Lung (tissue), 12 donors: ENCODE results near the gene LZIC. TPM values are rescaled to one million over a fixed set of nuclear protein-coding genes. Genes with fewer than 3 reads are reported as not detected.

Experiments used
- ATAC-seq: fragments of 200-7000 bp; cut with Tn5 transposase; one replicate; pipeline ENCODE4 v1.9.1; 2020; ENCODE audit warnings: moderate number of reproducible peaks; ENCODE audit not compliant: insufficient read depth, low FRiP score
- DNase-seq, 3 donors: peaks; one replicate each; pipeline ENCODE4 v3.0.0-alpha.2; 2013 to 2017
- H3K27ac ChIP-seq, 2 donors: one replicate each; pipeline ENCODE4 v1.5.1; 2013; ENCODE audit warnings: mild to moderate bottlenecking in 2 of 2, moderate library complexity in 2 of 2, control low read depth in 1 of 2, inconsistent platforms in 1 of 2, low read depth in 1 of 2, low read length in 1 of 2
- H3K27me3 ChIP-seq, 3 donors: one replicate each; pipeline ENCODE4 v1.5.1; 2013; ENCODE audit warnings: low read length in 2 of 3; ENCODE audit not compliant: control insufficient read depth in 3 of 3, insufficient read depth in 3 of 3
- H3K36me3 ChIP-seq, 4 donors: one replicate each; pipeline ENCODE4 v1.5.1; 2013; ENCODE audit warnings: low read length in 4 of 4, mild to moderate bottlenecking in 1 of 4, moderate library complexity in 1 of 4; ENCODE audit not compliant: control insufficient read depth in 4 of 4, insufficient read depth in 4 of 4
- H3K4me1 ChIP-seq, 5 donors: one replicate each; pipeline ENCODE4 v1.5.1; 2013; ENCODE audit warnings: low read length in 5 of 5, mild to moderate bottlenecking in 2 of 5, moderate library complexity in 1 of 5; ENCODE audit not compliant: control insufficient read depth in 5 of 5, insufficient read depth in 5 of 5
- H3K4me3 ChIP-seq: one replicate; pipeline ENCODE4 v1.5.1; 2013; ENCODE audit warnings: mild to moderate bottlenecking, control low read depth, moderate library complexity
- H3K9ac ChIP-seq, 2 donors: one replicate each; pipeline ENCODE4 v1.5.1; 2013; ENCODE audit warnings: low read length in 2 of 2, control low read depth in 1 of 2; ENCODE audit not compliant: insufficient read depth in 1 of 2
- H3K9me3 ChIP-seq, 4 donors: one replicate each; pipeline ENCODE4 v1.5.1; 2013; ENCODE audit warnings: low read length in 3 of 4, mild to moderate bottlenecking in 1 of 4, moderate library complexity in 1 of 4; ENCODE audit not compliant: control insufficient read depth in 4 of 4, insufficient read depth in 3 of 4
- WGBS, 2 donors: extraction: QIAGEN DNeasy Blood & Tissue Kit; methylation state at CpG; one replicate each; pipeline ENCODE4 v1.1.7; 2013; 5-methylcytosine and 5-hydroxymethylcytosine counted together
- polyA plus RNA-seq, 2 donors: library from polyadenylated mRNA; stranded (reverse); fragments of 200-250 nt; gene quantifications; one replicate each; pipeline ENCODE4 v1.2.1, GENCODE V29; 2013
- total RNA-seq, 2 donors: library from RNA; depleted of rRNA in 1 of 2; stranded (reverse); fragments of >200 nt in 1 of 2; gene quantifications; one replicate each; pipeline ENCODE4 v1.2.1, GENCODE V29; 2014 to 2021
- TF ChIP-seq, protein P1 (sequence below): IDR thresholded peaks from 2 replicates; pipeline ENCODE4 v1.5.1; 2012; ENCODE audit warnings: mild to moderate bottlenecking; ENCODE audit errors: control extremely low read depth, extremely low read depth
- donor health status: control.
- donor health status: control.
- donor health status: Bipolar disorder and iron deficiency.
- donor health status: healthy.
- donor health status: DM: yes; HTN: yes; CAD: no.

LZIC gene
- total and polyA plus RNA-seq, 4 donors, result 10.8 to 54.6 (median 20.2) TPM

DNA sequence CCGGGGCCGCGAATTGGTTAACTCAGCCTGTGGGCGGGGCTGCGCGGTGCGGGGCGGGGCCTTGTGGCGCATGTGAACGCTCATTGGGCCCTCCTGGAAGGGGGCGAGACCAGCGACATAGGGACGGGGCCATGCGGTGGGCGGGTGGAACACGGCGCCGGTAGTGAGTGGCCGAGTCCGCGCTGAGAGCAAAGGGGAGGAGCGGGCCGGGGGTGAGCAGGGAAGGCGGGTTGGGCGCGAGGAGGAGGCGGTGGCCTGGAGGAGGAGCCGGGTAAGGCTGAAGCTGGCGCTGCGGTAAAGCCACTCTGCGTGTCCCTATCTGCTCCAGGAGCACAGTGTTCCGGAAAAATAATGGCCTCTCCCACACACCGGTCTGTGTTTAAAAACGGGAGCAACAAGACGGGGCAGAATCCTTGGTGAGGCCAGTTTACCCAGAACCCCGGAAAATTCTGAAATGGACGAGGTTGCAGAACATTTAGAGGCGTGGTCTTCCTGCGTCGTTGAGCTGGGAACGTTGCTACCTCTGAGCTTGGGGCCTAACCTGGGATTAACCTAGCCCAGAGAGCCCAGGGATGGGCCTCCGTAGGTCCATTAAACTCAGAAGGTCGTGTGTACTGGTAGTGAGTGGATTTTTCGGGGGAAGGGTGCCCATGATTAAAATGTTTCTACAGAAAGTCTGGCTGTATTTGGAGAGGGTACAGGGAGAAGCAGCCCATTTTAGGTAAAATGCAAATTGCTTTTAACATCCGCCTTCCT lies 32.6 kb downstream of the LZIC start:
- H3K9ac ChIP-seq, result peak overlapping the region; percentile 52 to 91
- no peaks in the 10 kb centered on the region for H3K36me3 ChIP-seq
- 0% methylated on average over 45 of the region's 45 CpGs for WGBS, 2 donors
- no peaks in the 10 kb centered on the region for H3K9me3 ChIP-seq
- DNase-seq, result peak; percentile 99 to 100 (median 100)
- peak; percentile 97 for ATAC-seq
- H3K4me1 ChIP-seq, result peaks cover 0 to 24% (median 5%) of the 10 kb centered on the region in 5 donors
- no peaks in the 10 kb centered on the region for H3K27me3 ChIP-seq
- TF ChIP-seq, protein P1, sequence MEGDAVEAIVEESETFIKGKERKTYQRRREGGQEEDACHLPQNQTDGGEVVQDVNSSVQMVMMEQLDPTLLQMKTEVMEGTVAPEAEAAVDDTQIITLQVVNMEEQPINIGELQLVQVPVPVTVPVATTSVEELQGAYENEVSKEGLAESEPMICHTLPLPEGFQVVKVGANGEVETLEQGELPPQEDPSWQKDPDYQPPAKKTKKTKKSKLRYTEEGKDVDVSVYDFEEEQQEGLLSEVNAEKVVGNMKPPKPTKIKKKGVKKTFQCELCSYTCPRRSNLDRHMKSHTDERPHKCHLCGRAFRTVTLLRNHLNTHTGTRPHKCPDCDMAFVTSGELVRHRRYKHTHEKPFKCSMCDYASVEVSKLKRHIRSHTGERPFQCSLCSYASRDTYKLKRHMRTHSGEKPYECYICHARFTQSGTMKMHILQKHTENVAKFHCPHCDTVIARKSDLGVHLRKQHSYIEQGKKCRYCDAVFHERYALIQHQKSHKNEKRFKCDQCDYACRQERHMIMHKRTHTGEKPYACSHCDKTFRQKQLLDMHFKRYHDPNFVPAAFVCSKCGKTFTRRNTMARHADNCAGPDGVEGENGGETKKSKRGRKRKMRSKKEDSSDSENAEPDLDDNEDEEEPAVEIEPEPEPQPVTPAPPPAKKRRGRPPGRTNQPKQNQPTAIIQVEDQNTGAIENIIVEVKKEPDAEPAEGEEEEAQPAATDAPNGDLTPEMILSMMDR, result no peak
- peak overlapping the region; percentile 67 for H3K4me3 ChIP-seq
- H3K27ac ChIP-seq, result peak overlapping the region; percentile 98 to 100

DNA sequence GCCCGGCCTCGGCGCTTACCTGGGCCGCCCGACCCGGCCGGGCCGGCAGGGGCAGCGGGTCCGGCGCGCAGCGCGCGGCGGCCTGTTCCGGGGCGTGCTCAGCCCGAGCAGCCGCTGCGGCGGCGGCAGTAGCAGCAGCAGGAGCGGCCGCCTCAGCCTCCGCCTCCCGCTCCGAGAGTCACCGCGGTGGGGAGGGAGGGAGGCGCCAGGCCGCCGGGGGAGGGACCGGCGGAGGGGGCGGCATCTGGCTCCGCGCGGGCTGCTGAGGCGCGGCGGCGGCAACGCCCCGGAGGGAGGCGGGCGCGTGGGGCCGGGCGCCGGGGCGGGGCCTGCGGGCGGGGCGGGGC lies 33.1 kb downstream of the LZIC start, which contains the start of gene CTNNBIP1:
Gene CTNNBIP1 (minus strand): TSS at position 194 of the 347 bp plus-strand sequence. CDS start 38,205 bp downstream, outside the sequence.
- ATAC-seq, result no peak
- H3K27me3 ChIP-seq, result no peaks in the 10 kb centered on the region
- WGBS, 2 donors, result 0 to 1% methylated on average over 22 to 55 of the region's 55 CpGs
- H3K4me1 ChIP-seq, result peaks cover 0 to 24% (median 5%) of the 10 kb centered on the region in 5 donors
- peak within 1 kb of the TSS; percentile 73 to 91 for H3K9ac ChIP-seq
- H3K9me3 ChIP-seq, result no peaks in the 10 kb centered on the region
- H3K27ac ChIP-seq, result peak within 1 kb of the TSS; percentile 98 to 100
- no peaks in the 10 kb centered on the region for H3K36me3 ChIP-seq
- no peak for DNase-seq
- H3K4me3 ChIP-seq, result peak within 1 kb of the TSS; percentile 83
- TF ChIP-seq, protein P1, result no peak

DNA sequence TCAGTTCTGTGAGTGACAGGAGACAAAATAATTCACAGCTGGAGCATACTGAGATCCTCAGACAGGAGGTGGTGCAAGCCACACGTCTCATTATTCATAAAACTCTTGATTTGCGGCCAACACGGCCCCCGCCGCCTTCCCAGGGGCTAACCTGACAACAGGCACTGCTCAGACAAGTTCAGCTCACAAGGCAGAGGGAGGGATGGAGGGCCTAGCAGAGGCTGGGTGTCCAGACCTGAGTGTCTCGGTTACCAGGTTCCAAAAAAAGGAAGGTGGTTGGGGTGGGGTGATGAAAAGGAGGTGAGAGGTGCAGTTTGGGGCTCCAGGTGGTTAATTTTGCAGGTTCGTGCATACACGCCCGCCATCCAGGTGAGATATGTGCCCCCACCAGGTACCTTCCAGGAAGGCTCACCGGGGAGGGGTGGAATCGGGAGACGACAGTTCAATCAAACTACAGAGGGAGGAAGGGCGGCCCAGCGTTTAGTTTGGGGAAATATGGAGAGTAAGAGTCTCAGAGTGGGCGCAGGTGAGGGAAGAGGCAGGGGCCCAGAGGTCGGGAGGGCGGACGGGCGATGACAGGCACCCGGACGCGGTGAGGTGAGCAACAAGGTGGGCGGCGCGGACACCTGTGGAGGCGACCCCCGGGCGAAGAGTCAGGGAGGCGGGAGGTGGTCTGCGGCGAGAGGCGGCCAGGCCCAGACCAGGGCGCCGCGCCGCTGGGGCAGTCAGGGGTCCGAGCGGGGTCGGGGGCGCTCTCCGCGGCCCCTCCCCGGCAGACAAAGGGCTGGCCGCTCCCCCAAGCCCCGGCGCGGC lies 33.8 kb downstream of the LZIC start:
- Histone ChIP-seq H3K36me3 (no peaks in the 10 kb centered on the region), H3K9me3 (no peaks in the 10 kb centered on the region), H3K9ac (peak overlapping the region; percentile 73 to 74), H3K4me1 (peaks cover 4 to 18% (median 5%) of the 10 kb centered on the region in 5 donors), H3K27ac (peak overlapping the region; percentile 88 to 91), H3K4me3 (peak overlapping the region; percentile 83), H3K27me3 (no peaks in the 10 kb centered on the region)
- ATAC-seq (no peak), DNase-seq (no peak)
- TF ChIP-seq, protein P1, result no peak
- WGBS, 2 donors, result 1% methylated on average over 37 to 47 of the region's 47 CpGs
